ENCODE data around the gene EML1. TPM values are rescaled to one million over a fixed set of nuclear protein-coding genes. Genes with fewer than 3 reads are reported as not detected.

The EML1 gene
- total RNA-seq, 1 donor from 2014 or later = 57.2 TPM

- TF ChIP-seq EZH2 (IDR thresholded peaks at IDR 0.05) = no peak
- TF ChIP-seq EZH2phosphoT487 (IDR thresholded peaks at IDR 0.05) = no peak
- TF ChIP-seq CTCF (IDR thresholded peaks at IDR 0.05) = no peak
- Histone ChIP-seq H3K9me3 (ENCODE audit: low read depth) (peaks cover 3% of the 10 kb centered on the region), H3K4me2 (no peak overlapping the region), H3K36me3 (no peaks in the 10 kb centered on the region), H2AFZ (replicated peaks) (no peak overlapping the region), H3F3A (ENCODE audit: low read depth) (no peaks in the 10 kb centered on the region), H3K4me3 (no peak overlapping the region), H3K27me3 (no peaks in the 10 kb centered on the region), H4K20me1 (ENCODE audit: low read depth) (no peaks in the 10 kb centered on the region), H3K27ac (no peak overlapping the region), H3K4me1 (peaks cover 32% of the 10 kb centered on the region), H3K79me2 (ENCODE audit: low read depth) (no peaks in the 10 kb centered on the region), H3K9ac (no peak overlapping the region)
- Mint-ChIP-seq H3K27ac (peak overlapping the region; percentile 73), H3K36me3 (no peaks in the 10 kb centered on the region), H3K9me3 (peaks cover 8% of the 10 kb centered on the region), H3K4me3 (no peak overlapping the region), H3K4me1 (peaks cover 27% of the 10 kb centered on the region), H3K27me3 (ENCODE audit: insufficient read depth, low read depth) (peaks cover 10% of the 10 kb centered on the region)
- no peak for DNase-seq (ENCODE audit: low spot score)
Measured at GRCh38 chr14:99775351-99775750, 17.9 kb upstream of the EML1 start.

GRCh38 chr14:99777951-99778350 is 15.3 kb upstream of the EML1 start:
- H3K9me3 Mint-ChIP-seq = peaks cover 7% of the 10 kb centered on the region
- H3F3A ChIP-seq (ENCODE audit: low read depth) = no peaks in the 10 kb centered on the region
- no peak for TF ChIP-seq EZH2phosphoT487 (IDR thresholded peaks at IDR 0.05)
- no peak for TF ChIP-seq EZH2 (IDR thresholded peaks at IDR 0.05)
- no peak for TF ChIP-seq CTCF (IDR thresholded peaks at IDR 0.05)

GRCh38 chr14:99779751-99780150 is 13.5 kb upstream of the EML1 start:
- Histone ChIP-seq H2AFZ (replicated peaks) (no peak overlapping the region), H3K9me3 (ENCODE audit: low read depth) (peaks cover 3% of the 10 kb centered on the region), H3K36me3 (no peaks in the 10 kb centered on the region), H3K9ac (no peak overlapping the region), H3K79me2 (ENCODE audit: low read depth) (no peaks in the 10 kb centered on the region), H3K4me3 (no peak overlapping the region), H3K27ac (no peak overlapping the region), H3K4me1 (peaks cover 2% of the 10 kb centered on the region), H3K27me3 (no peaks in the 10 kb centered on the region), H4K20me1 (ENCODE audit: low read depth) (no peaks in the 10 kb centered on the region), H3F3A (ENCODE audit: low read depth) (no peaks in the 10 kb centered on the region), H3K4me2 (no peak overlapping the region)
- H3K4me3 Mint-ChIP-seq = no peak overlapping the region
- peaks cover 7% of the 10 kb centered on the region for H3K9me3 Mint-ChIP-seq
- H3K36me3 Mint-ChIP-seq = no peaks in the 10 kb centered on the region
- DNase-seq (ENCODE audit: low spot score) = no peak
- H3K4me1 Mint-ChIP-seq = peaks cover 4% of the 10 kb centered on the region
- H3K27ac Mint-ChIP-seq = no peak overlapping the region
- H3K27me3 Mint-ChIP-seq (ENCODE audit: insufficient read depth, low read depth) = peaks cover 10% of the 10 kb centered on the region
- TF ChIP-seq CTCF (IDR thresholded peaks at IDR 0.05) = no peak

More at GRCh38 chr14:99777951-99778350, 15.3 kb upstream of the EML1 start:
- no peaks in the 10 kb centered on the region for H3K36me3 Mint-ChIP-seq
- no peak overlapping the region for H3K27ac ChIP-seq
- H3K27me3 Mint-ChIP-seq (ENCODE audit: insufficient read depth, low read depth) = peaks cover 7% of the 10 kb centered on the region
- no peak overlapping the region for H3K9ac ChIP-seq
- peaks cover 20% of the 10 kb centered on the region for H3K4me1 ChIP-seq
- peaks cover 21% of the 10 kb centered on the region for H3K4me1 Mint-ChIP-seq
- peaks cover 3% of the 10 kb centered on the region for H3K9me3 ChIP-seq (ENCODE audit: low read depth)
- DNase-seq (ENCODE audit: low spot score) = no peak
- no peak overlapping the region for H3K27ac Mint-ChIP-seq
- no peaks in the 10 kb centered on the region for H3K36me3 ChIP-seq
- no peaks in the 10 kb centered on the region for H4K20me1 ChIP-seq (ENCODE audit: low read depth)
- H2AFZ ChIP-seq (replicated peaks) = no peak overlapping the region
- no peak overlapping the region for H3K4me3 Mint-ChIP-seq
- no peak overlapping the region for H3K4me3 ChIP-seq
- no peaks in the 10 kb centered on the region for H3K79me2 ChIP-seq (ENCODE audit: low read depth)
- no peaks in the 10 kb centered on the region for H3K27me3 ChIP-seq
- H3K4me2 ChIP-seq = no peak overlapping the region

Data from neural progenitor cell (in vitro differentiated cells).